ENCODE measurements around the gene TMEM11. TPM values are rescaled to one million over a fixed set of nuclear protein-coding genes. Genes with fewer than 3 reads are reported as not detected.

Gene TMEM11
- total and polyA plus RNA-seq, 4 donors: 9.3 to 20.8 (median 11.6) TPM

GRCh38 chr17:21201298-21201595, 12.7 kb downstream of the TMEM11 start:
- Histone ChIP-seq H3K9me3 (ENCODE audit: control insufficient read depth in 4 of 4, low read length in 3 of 4) (no peaks in the 10 kb centered on the region), H3K4me3 (ENCODE audit: low read depth in 1 of 3, low read length in 3 of 3) (no peak overlapping the region), H3K27ac (ENCODE audit: low read depth in 1 of 2, low read length in 2 of 2) (no peak overlapping the region), H3K27me3 (ENCODE audit: control insufficient read depth in 4 of 4, insufficient read depth in 4 of 4, low read length in 3 of 4) (no peaks in the 10 kb centered on the region), H3K36me3 (ENCODE audit: control insufficient read depth in 4 of 4, insufficient read depth in 3 of 4, low read depth in 1 of 4, low read length in 3 of 4) (peaks cover 5 to 18% (median 11%) of the 10 kb centered on the region in 4 donors), H3K4me1 (ENCODE audit: control insufficient read depth in 4 of 4, insufficient read depth in 4 of 4, low read length in 3 of 4) (peaks cover 0 to 3% (median 0%) of the 10 kb centered on the region in 4 donors), H3K9ac (ENCODE audit: low read depth in 1 of 2, low read length in 2 of 2) (no peak overlapping the region)
- 88% methylated on average over 5 of the region's 5 CpGs for WGBS
- TF ChIP-seq CTCF (IDR thresholded peaks at IDR 0.05; ENCODE audit: low read depth, low read length, missing input control) (no peak), REST (IDR thresholded peaks at IDR 0.05) (no peak), GABPA (IDR thresholded peaks at IDR 0.05 in 1 of 2, conservative IDR thresholded peaks at IDR 0.05 in 1 of 2) (no peak), MAX (IDR thresholded peaks at IDR 0.05) (no peak), ZBTB33 (IDR thresholded peaks at IDR 0.05) (no peak), YY1 (IDR thresholded peaks at IDR 0.05) (no peak), JUND (IDR thresholded peaks at IDR 0.05) (no peak), EGR1 (IDR thresholded peaks at IDR 0.05; ENCODE audit: low read depth in 2 of 2) (no peak), RXRA (IDR thresholded peaks at IDR 0.05) (no peak), ATF3 (IDR thresholded peaks at IDR 0.05) (no peak), FOXA2 (IDR thresholded peaks at IDR 0.05) (no peak), HNF4A (conservative IDR thresholded peaks at IDR 0.05) (no peak), NR2F2 (IDR thresholded peaks at IDR 0.05) (no peak), TAF1 (conservative IDR thresholded peaks at IDR 0.05) (no peak), HNF4G (IDR thresholded peaks at IDR 0.05) (no peak), FOXA1 (IDR thresholded peaks at IDR 0.05) (no peak), SP1 (IDR thresholded peaks at IDR 0.05) (no peak), RAD21 (IDR thresholded peaks at IDR 0.05) (no peak)
- DNase-seq (ENCODE audit: low spot score): no peak

Data from liver (tissue), 9 donors.